Astrocyte (in vitro differentiated cells and primary cell): Measurements from ENCODE around the gene EAPP. TPM values are rescaled to one million over a fixed set of nuclear protein-coding genes. Genes with fewer than 3 reads are reported as not detected.
"Not testable (repeated sequence)": the region's sequence is repeated elsewhere in the genome, so short reads cannot be mapped to it uniquely, and the experiment has no call there.

ENCODE experiments used
- DNase-seq: peaks from one replicate; pipeline ENCODE4 v3.0.0-alpha.2; 2010; ENCODE audit warnings: low read depth
- FAIRE-seq: peaks from 2 replicates; lab custom pipeline; 2011; peaks lifted over from hg19 to GRCh38; lab: Jason Lieb, UNC
- H2AFZ ChIP-seq: 2 replicates; pipeline ENCODE4 v1.6.0; 2012; ENCODE audit warnings: low read depth, low read length, inconsistent platforms
- H3K27ac ChIP-seq: 2 replicates; pipeline ENCODE4 v1.5.1; 2011; ENCODE audit warnings: low read depth, low read length, inconsistent platforms
- H3K27me3 ChIP-seq: 2 replicates; pipeline ENCODE4 v1.6.0; 2011; ENCODE audit warnings: low read length, inconsistent platforms; ENCODE audit not compliant: insufficient read depth
- H3K36me3 ChIP-seq: 2 replicates; pipeline ENCODE4 v1.5.1; 2011; ENCODE audit warnings: low read length, inconsistent platforms; ENCODE audit not compliant: insufficient read depth
- H3K4me1 ChIP-seq: 2 replicates; pipeline ENCODE4 v1.5.1; 2011; ENCODE audit warnings: low read length, inconsistent platforms; ENCODE audit not compliant: insufficient read depth
- H3K4me2 ChIP-seq: 2 replicates; pipeline ENCODE4 v1.6.0; 2012; ENCODE audit warnings: low read length, inconsistent platforms
- H3K4me3 ChIP-seq: 2 replicates; pipeline ENCODE4 v1.5.1; 2011; ENCODE audit warnings: low read depth, mild to moderate bottlenecking, low read length, inconsistent platforms; ENCODE audit not compliant: insufficient read depth
- H3K79me2 ChIP-seq: 2 replicates; pipeline ENCODE4 v1.6.0; 2012; ENCODE audit warnings: mild to moderate bottlenecking, low read length, inconsistent platforms; ENCODE audit not compliant: insufficient read depth
- H3K9ac ChIP-seq: 2 replicates; pipeline ENCODE4 v1.6.0; 2012; ENCODE audit warnings: mild to moderate bottlenecking, low read length, inconsistent platforms
- H3K9me3 ChIP-seq: 2 replicates; pipeline ENCODE4 v1.5.1; 2012; ENCODE audit warnings: low read depth, mild to moderate bottlenecking, low read length, inconsistent platforms; ENCODE audit not compliant: insufficient read depth
- H4K20me1 ChIP-seq: 2 replicates; pipeline ENCODE4 v1.6.0; 2012; ENCODE audit warnings: low read length, inconsistent platforms; ENCODE audit not compliant: insufficient read depth
- H3K27ac Mint-ChIP-seq: one replicate; pipeline ENCODE4 v1.8.0; 2021; ENCODE audit warnings: mild to moderate bottlenecking, mixed read lengths; ENCODE audit not compliant: unreplicated experiment
- H3K27me3 Mint-ChIP-seq: one replicate; pipeline ENCODE4 v1.8.0; 2021; ENCODE audit warnings: low read depth, mixed read lengths; ENCODE audit not compliant: unreplicated experiment
- H3K36me3 Mint-ChIP-seq: one replicate; pipeline ENCODE4 v1.8.0; 2021; ENCODE audit warnings: low read depth, mixed read lengths; ENCODE audit not compliant: unreplicated experiment
- H3K4me1 Mint-ChIP-seq: one replicate; pipeline ENCODE4 v1.8.0; 2021; ENCODE audit warnings: low read depth, mixed read lengths; ENCODE audit not compliant: unreplicated experiment
- H3K4me3 Mint-ChIP-seq: one replicate; pipeline ENCODE4 v1.8.0; 2021; ENCODE audit warnings: mild to moderate bottlenecking, moderate library complexity, mixed read lengths; ENCODE audit not compliant: unreplicated experiment
- H3K9me3 Mint-ChIP-seq: one replicate; pipeline ENCODE4 v1.8.0; 2021; ENCODE audit warnings: mild to moderate bottlenecking, mixed read lengths; ENCODE audit not compliant: unreplicated experiment
- CTCF ChIP-seq: IDR thresholded peaks from 2 replicates; pipeline ENCODE4 v1.5.1; 2011; ENCODE audit warnings: low read depth, mild to moderate bottlenecking, inconsistent platforms, low read length, moderate library complexity; ENCODE audit not compliant: insufficient read depth
- EZH2 ChIP-seq: IDR thresholded peaks from 2 replicates; pipeline ENCODE4 v1.6.1; 2012; ENCODE audit warnings: mild to moderate bottlenecking, low read length, inconsistent platforms; ENCODE audit not compliant: insufficient read depth
- total RNA-seq: library from RNA; stranded (reverse); gene quantifications from 2 replicates; pipeline ENCODE4 v1.2.1, GENCODE V29; 2021

Gene EAPP
- total RNA-seq, 1 donor from 2014 or later, result 47.9 TPM

GRCh38 chr14:34507884-34508283 lies 31.6 kb downstream of the EAPP start:
- H3K4me3 Mint-ChIP-seq, result no peak overlapping the region
- H3K27me3 Mint-ChIP-seq, result no peaks in the 10 kb centered on the region
- Histone ChIP-seq H3K4me1 (peaks cover 6% of the 10 kb centered on the region), H3K27ac (no peak overlapping the region), H3K4me2 (no peak overlapping the region), H3K9me3 (no peaks in the 10 kb centered on the region), H3K79me2 (no peaks in the 10 kb centered on the region), H3K27me3 (no peaks in the 10 kb centered on the region), H3K9ac (no peak overlapping the region), H3K36me3 (no peaks in the 10 kb centered on the region), H4K20me1 (no peaks in the 10 kb centered on the region), H2AFZ (no peak overlapping the region), H3K4me3 (no peak overlapping the region)
- FAIRE-seq (no peak), DNase-seq (no peak)
- no peaks in the 10 kb centered on the region for H3K36me3 Mint-ChIP-seq
- H3K27ac Mint-ChIP-seq, result no peak overlapping the region
- no peaks in the 10 kb centered on the region for H3K9me3 Mint-ChIP-seq
- TF ChIP-seq EZH2 (no peak), CTCF (no peak)
- peaks cover 6% of the 10 kb centered on the region for H3K4me1 Mint-ChIP-seq

GRCh38 chr14:34507459-34507858 lies 32.0 kb downstream of the EAPP start:
- Histone ChIP-seq H3K36me3 (no peaks in the 10 kb centered on the region), H3K27ac (no peak overlapping the region), H3K9ac (no peak overlapping the region), H4K20me1 (no peaks in the 10 kb centered on the region), H3K4me2 (no peak overlapping the region), H3K4me3 (no peak overlapping the region), H2AFZ (no peak overlapping the region), H3K27me3 (no peaks in the 10 kb centered on the region), H3K9me3 (no peaks in the 10 kb centered on the region), H3K4me1 (peaks cover 10% of the 10 kb centered on the region), H3K79me2 (no peaks in the 10 kb centered on the region)
- Mint-ChIP-seq H3K9me3 (no peaks in the 10 kb centered on the region), H3K4me3 (no peak overlapping the region), H3K27me3 (no peaks in the 10 kb centered on the region), H3K36me3 (no peaks in the 10 kb centered on the region), H3K4me1 (peaks cover 8% of the 10 kb centered on the region), H3K27ac (no peak overlapping the region)
- FAIRE-seq, result no peak
- TF ChIP-seq CTCF (no peak), EZH2 (no peak)
- no peak for DNase-seq

GRCh38 chr14:34505124-34505491 lies 34.4 kb downstream of the EAPP start:
- not testable (repeated sequence) for H3K9me3 ChIP-seq, H3K27ac Mint-ChIP-seq, H3K4me2 ChIP-seq, H3K4me3 Mint-ChIP-seq, DNase-seq, H2AFZ ChIP-seq, H4K20me1 ChIP-seq, FAIRE-seq, H3K9ac ChIP-seq, H3K36me3 Mint-ChIP-seq, H3K79me2 ChIP-seq, H3K4me3 ChIP-seq, H3K27me3 ChIP-seq, H3K27me3 Mint-ChIP-seq, H3K36me3 ChIP-seq, H3K27ac ChIP-seq, H3K9me3 Mint-ChIP-seq
- peaks cover 18% of the 10 kb centered on the region for H3K4me1 ChIP-seq
- H3K4me1 Mint-ChIP-seq, result peaks cover 15% of the 10 kb centered on the region

GRCh38 chr14:34504027-34504426 lies 35.5 kb downstream of the EAPP start:
- not testable (repeated sequence) for H3K4me3 Mint-ChIP-seq, H3K36me3 ChIP-seq, H3K27ac ChIP-seq, FAIRE-seq, H3K9me3 ChIP-seq, H3K4me3 ChIP-seq, H3K9me3 Mint-ChIP-seq, H3K79me2 ChIP-seq, H2AFZ ChIP-seq, H3K9ac ChIP-seq, H3K27me3 Mint-ChIP-seq, H3K27ac Mint-ChIP-seq, H3K27me3 ChIP-seq, H3K36me3 Mint-ChIP-seq, H3K4me2 ChIP-seq, DNase-seq, H4K20me1 ChIP-seq
- peaks cover 18% of the 10 kb centered on the region for H3K4me1 ChIP-seq
- peaks cover 15% of the 10 kb centered on the region for H3K4me1 Mint-ChIP-seq
